Loucy (cell line): ENCODE results near the gene FCER2.

Experiments used
- CTCF ChIP-seq: fragments of 200-600 bp; sonication (generic); conservative IDR thresholded peaks from 2 replicates; pipeline ENCODE4 v1.5.1; 2014; ENCODE audit warnings: mild to moderate bottlenecking, antibody characterized with exemption, low read length
- EZH2phosphoT487 ChIP-seq: fragments of 200-600 bp; IDR thresholded peaks from 2 replicates; pipeline ENCODE4 v1.6.1; 2018; ENCODE audit warnings: antibody characterized with exemption, mild to moderate bottlenecking, moderate library complexity, borderline replicate concordance

DNA sequence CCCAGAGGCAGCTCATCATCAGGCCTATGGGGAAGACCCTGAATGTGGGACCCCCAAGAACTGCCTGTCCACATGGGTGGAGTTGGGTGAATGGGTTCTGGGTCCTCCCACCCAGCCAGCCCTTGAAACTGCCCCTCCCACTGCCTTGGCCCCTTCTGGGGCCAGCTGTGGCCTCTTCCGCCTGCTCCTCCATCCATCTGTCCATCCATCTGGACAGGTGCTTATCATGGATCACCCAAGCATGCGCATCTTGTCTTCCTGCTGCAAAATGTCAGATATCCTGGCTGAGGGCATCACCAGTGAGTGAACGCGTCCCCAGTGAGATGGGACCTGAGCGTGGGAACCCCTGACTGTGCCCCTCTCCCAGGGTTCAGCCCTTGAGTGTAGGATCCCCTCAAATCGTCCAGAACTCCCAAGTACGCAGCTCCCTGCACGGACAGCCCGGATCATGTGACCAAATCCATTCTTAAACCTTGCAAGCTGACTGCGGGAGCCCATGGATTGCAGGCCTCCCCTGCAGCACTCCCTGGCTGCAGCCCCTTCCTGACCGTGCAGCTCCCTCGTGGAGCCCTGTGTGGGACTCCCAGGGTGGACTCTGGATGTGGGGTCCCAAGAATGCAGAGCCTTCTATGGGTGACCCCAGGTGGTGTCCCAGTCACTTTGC, 63.0 kb downstream of the FCER2 start:
- TF ChIP-seq CTCF (no peak), EZH2phosphoT487 (no peak)
